ENCODE results near the gene ZNF805.

Gene ZNF805

DNA sequence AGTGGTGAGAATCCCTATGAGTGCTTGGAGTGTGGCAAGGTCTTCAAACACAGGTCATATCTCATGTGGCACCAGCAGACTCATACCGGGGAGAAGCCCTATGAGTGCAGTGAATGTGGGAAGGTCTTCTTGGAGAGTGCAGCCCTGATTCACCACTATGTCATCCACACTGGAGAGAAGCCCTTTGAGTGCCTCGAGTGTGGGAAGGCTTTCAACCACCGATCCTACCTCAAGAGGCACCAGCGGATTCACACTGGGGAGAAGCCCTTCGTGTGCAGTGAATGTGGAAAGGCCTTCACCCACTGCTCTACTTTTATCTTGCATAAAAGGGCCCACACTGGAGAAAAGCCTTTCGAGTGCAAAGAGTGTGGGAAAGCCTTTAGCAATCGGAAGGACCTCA, 28.3 kb upstream of the ZNF805 start:
- no peak for DNase-seq (ENCODE audit: extremely low read depth, low read depth)
- TF ChIP-seq, protein P1, sequence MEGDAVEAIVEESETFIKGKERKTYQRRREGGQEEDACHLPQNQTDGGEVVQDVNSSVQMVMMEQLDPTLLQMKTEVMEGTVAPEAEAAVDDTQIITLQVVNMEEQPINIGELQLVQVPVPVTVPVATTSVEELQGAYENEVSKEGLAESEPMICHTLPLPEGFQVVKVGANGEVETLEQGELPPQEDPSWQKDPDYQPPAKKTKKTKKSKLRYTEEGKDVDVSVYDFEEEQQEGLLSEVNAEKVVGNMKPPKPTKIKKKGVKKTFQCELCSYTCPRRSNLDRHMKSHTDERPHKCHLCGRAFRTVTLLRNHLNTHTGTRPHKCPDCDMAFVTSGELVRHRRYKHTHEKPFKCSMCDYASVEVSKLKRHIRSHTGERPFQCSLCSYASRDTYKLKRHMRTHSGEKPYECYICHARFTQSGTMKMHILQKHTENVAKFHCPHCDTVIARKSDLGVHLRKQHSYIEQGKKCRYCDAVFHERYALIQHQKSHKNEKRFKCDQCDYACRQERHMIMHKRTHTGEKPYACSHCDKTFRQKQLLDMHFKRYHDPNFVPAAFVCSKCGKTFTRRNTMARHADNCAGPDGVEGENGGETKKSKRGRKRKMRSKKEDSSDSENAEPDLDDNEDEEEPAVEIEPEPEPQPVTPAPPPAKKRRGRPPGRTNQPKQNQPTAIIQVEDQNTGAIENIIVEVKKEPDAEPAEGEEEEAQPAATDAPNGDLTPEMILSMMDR (IDR thresholded peaks at IDR 0.05; ENCODE audit: low read depth, low read length), result no peak

DNA sequence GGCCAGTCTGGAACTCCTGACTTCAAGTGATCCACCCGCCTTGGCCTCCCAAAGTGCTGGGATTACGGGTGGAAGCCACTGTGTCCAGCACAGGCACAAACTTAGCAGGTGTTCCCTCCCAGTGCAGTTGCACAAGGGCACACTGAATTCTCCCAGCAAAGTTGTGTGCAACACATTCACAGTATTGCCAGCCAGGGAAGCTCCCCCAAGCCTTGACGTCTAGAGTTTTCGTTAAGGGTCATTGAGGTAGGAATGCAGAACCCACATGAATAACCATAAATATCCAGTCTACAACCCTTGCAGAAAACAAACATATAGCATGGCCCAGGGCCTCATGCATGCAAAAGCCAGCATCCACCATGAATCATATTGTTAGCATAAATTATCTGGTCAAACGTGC, 12.9 kb upstream of the ZNF805 start:
- TF ChIP-seq, protein P1 (IDR thresholded peaks at IDR 0.05; ENCODE audit: low read depth, low read length), result no peak
- DNase-seq (ENCODE audit: extremely low read depth, low read depth), result no peak

DNA sequence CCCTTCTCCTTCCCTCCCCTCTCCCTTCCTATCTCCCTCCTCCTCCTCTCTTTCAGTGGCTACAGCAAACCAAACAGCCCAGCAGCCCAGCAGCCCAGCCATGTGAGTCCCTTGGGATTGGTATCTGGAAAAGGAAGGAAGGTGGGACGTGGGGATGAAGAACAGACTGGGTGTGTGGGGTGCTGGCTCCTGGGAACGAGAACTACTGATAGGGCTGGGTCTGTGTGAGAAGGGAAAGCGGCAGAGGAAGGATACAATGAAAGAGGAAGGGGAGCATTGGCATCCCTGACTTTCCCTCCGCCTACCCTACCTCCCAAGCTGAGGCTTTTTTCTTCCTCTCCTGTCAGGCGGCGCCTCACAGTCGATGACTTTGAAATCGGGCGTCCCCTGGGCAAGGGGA, 8.7 kb upstream of the ZNF805 start:
- TF ChIP-seq, protein P1 (IDR thresholded peaks at IDR 0.05; ENCODE audit: low read depth, low read length), result no peak
- no peak for DNase-seq (ENCODE audit: extremely low read depth, low read depth)

DNA sequence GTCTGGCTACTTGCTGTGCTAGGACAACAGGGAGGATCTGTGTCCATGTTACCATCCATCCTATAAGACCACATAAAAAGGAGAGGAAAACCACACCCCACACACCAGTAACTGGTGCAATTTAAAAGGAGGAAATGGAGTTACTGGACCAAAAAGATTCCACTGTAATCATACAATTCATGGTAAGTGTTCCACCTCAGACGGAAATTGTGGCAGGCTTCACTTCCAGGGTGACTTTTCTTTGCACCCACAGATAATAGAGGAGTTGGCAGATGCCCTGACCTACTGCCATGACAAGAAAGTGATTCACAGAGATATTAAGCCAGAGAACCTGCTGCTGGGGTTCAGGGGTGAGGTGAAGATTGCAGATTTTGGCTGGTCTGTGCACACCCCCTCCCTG, 7.2 kb upstream of the ZNF805 start:
- TF ChIP-seq, protein P1 (IDR thresholded peaks at IDR 0.05; ENCODE audit: low read depth, low read length), result no peak
- DNase-seq (ENCODE audit: extremely low read depth, low read depth), result no peak

DNA sequence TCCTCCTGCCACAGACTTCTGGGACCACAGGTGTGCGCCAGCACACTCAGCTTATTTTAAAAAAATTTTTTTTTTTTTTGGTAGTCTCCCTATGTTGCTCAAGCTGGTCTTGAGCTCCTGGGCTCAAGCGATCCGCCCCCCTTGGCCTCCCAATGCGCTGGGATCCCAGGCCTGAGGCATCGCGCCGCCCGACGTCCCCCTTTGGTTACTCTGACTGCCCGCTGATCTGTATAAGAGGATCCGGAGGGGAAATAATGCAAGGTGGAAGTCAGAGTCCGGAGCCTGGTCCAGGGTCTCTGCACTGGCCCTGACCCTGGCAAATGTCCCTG, 486 bp upstream of the ZNF805 start:
- no peak for DNase-seq (ENCODE audit: extremely low read depth, low read depth)
- TF ChIP-seq, protein P1 (IDR thresholded peaks at IDR 0.05; ENCODE audit: low read depth, low read length), result no peak

DNA sequence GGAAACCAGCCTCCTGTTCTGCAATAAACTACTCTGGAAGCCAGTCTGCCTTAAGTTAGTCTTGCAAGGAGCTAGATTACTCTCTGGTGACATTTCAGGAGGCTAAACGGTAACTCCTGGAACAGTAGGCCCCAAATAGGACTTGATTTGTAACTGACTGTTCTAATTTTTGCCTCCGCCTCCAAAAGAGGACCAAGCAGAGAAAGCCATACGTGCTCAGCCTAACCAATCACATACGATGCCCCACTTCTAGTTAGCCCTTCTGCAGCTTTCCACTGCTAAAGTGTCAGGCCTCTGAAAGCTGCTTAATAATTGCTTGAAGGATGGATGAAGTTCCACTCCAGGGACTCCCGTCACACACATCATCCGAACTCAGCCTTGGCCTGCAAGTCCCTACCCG, 744 bp downstream of the ZNF805 start:
- DNase-seq (ENCODE audit: extremely low read depth, low read depth), result peak; percentile 3
- TF ChIP-seq, protein P1 (IDR thresholded peaks at IDR 0.05; ENCODE audit: low read depth, low read length), result no peak

DNA sequence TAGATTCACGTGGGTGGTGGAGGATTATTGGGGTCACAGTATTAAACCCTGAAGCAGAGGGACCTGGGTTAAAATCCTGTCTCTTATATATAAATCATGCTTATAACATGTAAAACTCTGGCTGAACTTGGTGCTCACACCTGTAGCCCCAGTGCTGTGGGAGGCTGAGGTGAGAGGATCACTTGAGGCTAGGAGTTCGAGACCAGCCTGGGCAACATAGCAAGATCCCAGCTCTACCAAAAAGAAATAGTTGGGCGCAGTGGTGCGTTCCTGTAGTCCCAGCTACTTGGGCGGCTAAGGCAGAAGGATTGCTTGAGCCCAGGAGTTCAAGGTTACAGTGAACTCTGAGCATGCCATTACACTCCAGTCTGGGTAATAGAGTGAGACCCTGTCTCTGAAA, 2.4 kb downstream of the ZNF805 start:
- TF ChIP-seq, protein P1 (IDR thresholded peaks at IDR 0.05; ENCODE audit: low read depth, low read length), result no peak
- no peak for DNase-seq (ENCODE audit: extremely low read depth, low read depth)

All from AG09319 (cell line).